T-cell (primary cell): Measurements from ENCODE around the gene SYNE1. TPM values are rescaled to one million over a fixed set of nuclear protein-coding genes. Genes with fewer than 3 reads are reported as not detected.

Experiments
- ATAC-seq, 4 experiments: fragments of 200-7000 bp in 3 of 4; fragments of 150-1000 bp in 1 of 4; cut with Tn5 transposase; replicated peaks in 1 of 4; 1 replicate in 3 of 4; 2 replicates in 1 of 4; pipeline ENCODE4 v1.10.0; 2021; ENCODE audit warnings: moderate library complexity in 3 of 4, mild to moderate bottlenecking in 2 of 4, moderate number of reproducible peaks in 1 of 4
- CTCF ChIA-PET, 2 donors: fragments of 300-600 bp; sonication (Branson Sonifier 250); formaldehyde crosslinking; loops; one replicate each; lab custom pipeline; 2022; ENCODE audit warnings: antibody characterized with exemption in 2 of 2; lab: Charles Lee
- POLR2A ChIA-PET, 2 donors: fragments of 300-600 bp; sonication (Branson Sonifier 250); formaldehyde crosslinking; loops; one replicate each; lab custom pipeline; 2022; ENCODE audit warnings: antibody characterized with exemption in 2 of 2; lab: Charles Lee
- DNase-seq, 35 experiments: peaks; one replicate each; pipeline versions ENCODE4 v3.0.0 to v3.0.0-alpha.2; 2013 to 2023
- H3K27ac ChIP-seq: one replicate; pipeline ENCODE4 v1.5.1; 2013; ENCODE audit warnings: low read length
- H3K27me3 ChIP-seq, 2 experiments: replicated peaks in 1 of 2; 1 replicate in 1 of 2; 2 replicates in 1 of 2; pipeline versions ENCODE4 v1.6.1 to v1.7.0; 2013; ENCODE audit warnings: low read length in 1 of 2, mixed read lengths in 1 of 2; ENCODE audit not compliant: control insufficient read depth in 2 of 2, insufficient read depth in 2 of 2; ENCODE audit errors: extremely low read depth in 1 of 2
- H3K36me3 ChIP-seq, 2 donors: 1 replicate in 1 of 2; 2 replicates in 1 of 2; pipeline versions ENCODE4 v1.6.1 to v1.7.0; 2013; ENCODE audit warnings: low read length in 1 of 2; ENCODE audit not compliant: control insufficient read depth in 2 of 2, insufficient read depth in 1 of 2; ENCODE audit errors: extremely low read depth in 1 of 2
- H3K4me1 ChIP-seq, 2 experiments: 1 replicate in 1 of 2; 2 replicates in 1 of 2; pipeline versions ENCODE4 v1.6.1 to v1.7.0; 2013; ENCODE audit warnings: low read length in 2 of 2, mixed read lengths in 1 of 2; ENCODE audit not compliant: insufficient read depth in 2 of 2, control insufficient read depth in 1 of 2; ENCODE audit errors: extremely low read depth in 1 of 2
- H3K4me3 ChIP-seq, 2 donors: 1 replicate in 1 of 2; 2 replicates in 1 of 2; pipeline versions ENCODE4 v1.5.1 to v1.7.0; 2013; ENCODE audit warnings: mild to moderate bottlenecking in 2 of 2, low read length in 1 of 2, moderate library complexity in 1 of 2; ENCODE audit not compliant: control insufficient read depth in 1 of 2; ENCODE audit errors: extremely low read depth in 1 of 2
- H3K9me3 ChIP-seq: 2 replicates; pipeline ENCODE4 v1.7.0; 2013
- H3K27ac Mint-ChIP-seq, 2 donors: one replicate each; pipeline ENCODE4 v1.8.0; 2020 to 2021; ENCODE audit warnings: mild to moderate bottlenecking in 2 of 2, mixed read lengths in 2 of 2
- H3K27me3 Mint-ChIP-seq, 2 donors: one replicate each; pipeline ENCODE4 v1.8.0; 2021 to 2022; ENCODE audit warnings: mixed read lengths in 2 of 2
- H3K36me3 Mint-ChIP-seq: one replicate; pipeline ENCODE4 v1.8.0; 2021; ENCODE audit warnings: mixed read lengths
- H3K4me1 Mint-ChIP-seq, 3 donors: one replicate each; pipeline ENCODE4 v1.8.0; 2020 to 2022; ENCODE audit warnings: mixed read lengths in 3 of 3, mild to moderate bottlenecking in 1 of 3
- H3K4me3 Mint-ChIP-seq, 3 donors: one replicate each; pipeline ENCODE4 v1.8.0; 2020 to 2022; ENCODE audit warnings: mild to moderate bottlenecking in 3 of 3, mixed read lengths in 3 of 3, moderate library complexity in 3 of 3
- H3K9me3 Mint-ChIP-seq, 3 donors: one replicate each; pipeline ENCODE4 v1.8.0; 2020 to 2022; ENCODE audit warnings: mixed read lengths in 3 of 3
- WGBS: methylation state at CpG from one replicate; pipeline ENCODE4 v1.1.5; 2013; ENCODE audit warnings: missing lambda C conversion rate; ENCODE audit not compliant: insufficient coverage; 5-methylcytosine and 5-hydroxymethylcytosine counted together
- total RNA-seq, 35 experiments: library from RNA in 6 of 35; stranded (reverse) in 6 of 35; fragments of 120-200 nt in 1 of 35; gene quantifications; one replicate each; pipeline versions ENCODE4 v1.2.1 to v1.2.4 and lab custom pipeline; 2013 to 2026

The SYNE1 gene
- total RNA-seq, 5 donors from 2014 or later (not counting 1 experiment from before 2014, with no cell fraction given), result 174 to 235 (median 192) TPM

GRCh38 chr6:152225241-152225934, 411.8 kb downstream of the SYNE1 start:
- no peak for DNase-seq
- WGBS, result 100% methylated on average over 1 of the region's 7 CpGs
- no peak for ATAC-seq
- H3K4me1 ChIP-seq, result no peaks in the 10 kb centered on the region
- POLR2A ChIA-PET, result no interaction called here
- Mint-ChIP-seq H3K36me3 (peaks cover 66% of the 10 kb centered on the region), H3K4me3 (no peak overlapping the region), H3K27ac (no peak overlapping the region), H3K9me3 (peaks cover 5 to 11% (median 11%) of the 10 kb centered on the region in 3 donors), H3K4me1 (no peaks in the 10 kb centered on the region), H3K27me3 (no peaks in the 10 kb centered on the region)
- H3K36me3 ChIP-seq, result peaks cover 19 to 64% of the 10 kb centered on the region in 2 donors
- H3K27me3 ChIP-seq, result no peaks in the 10 kb centered on the region
- H3K9me3 ChIP-seq, result peaks cover 13% of the 10 kb centered on the region
- CTCF ChIA-PET, result no interaction called here
- no peak overlapping the region for H3K27ac ChIP-seq
- no peak overlapping the region for H3K4me3 ChIP-seq

- no peaks in the 10 kb centered on the region for H3K27me3 Mint-ChIP-seq
- H3K9me3 Mint-ChIP-seq, result peaks cover 5 to 11% (median 11%) of the 10 kb centered on the region in 3 donors
- CTCF ChIA-PET, result no interaction called here
- Histone ChIP-seq H3K4me1 (no peaks in the 10 kb centered on the region), H3K36me3 (peaks cover 22 to 66% of the 10 kb centered on the region in 2 donors), H3K9me3 (peaks cover 13% of the 10 kb centered on the region), H3K27ac (no peak overlapping the region), H3K4me3 (no peak overlapping the region), H3K27me3 (no peaks in the 10 kb centered on the region)
- no peak overlapping the region for H3K4me3 Mint-ChIP-seq
- H3K27ac Mint-ChIP-seq, result peak overlapping the region in 1 of 2 donors; percentile 36
- peaks cover 69% of the 10 kb centered on the region for H3K36me3 Mint-ChIP-seq
- DNase-seq, result no peak
- POLR2A ChIA-PET, result interaction anchor here in 1 of 2 donors (0.7 kb wide), 1 partner anchor 64 kb away, joined by 17 read pairs; no protein-coding TSS in a partner anchor
- ATAC-seq, result no peak
- no peaks in the 10 kb centered on the region for H3K4me1 Mint-ChIP-seq
- WGBS, result 94% methylated on average over 3 of the region's 3 CpGs
These were observed 413.5 kb downstream of the SYNE1 start for GRCh38 chr6:152223636-152224035.

GRCh38 chr6:152221806-152222628, 415.1 kb downstream of the SYNE1 start:
- no peak overlapping the region for H3K4me3 Mint-ChIP-seq
- WGBS, result 98% methylated on average over 4 of the region's 4 CpGs
- H3K27me3 Mint-ChIP-seq, result no peaks in the 10 kb centered on the region
- H3K4me3 ChIP-seq, result no peak overlapping the region
- H3K4me1 ChIP-seq, result no peaks in the 10 kb centered on the region
- CTCF ChIA-PET, result no interaction called here
- no peak overlapping the region for H3K27ac Mint-ChIP-seq
- H3K36me3 Mint-ChIP-seq, result peaks cover 73% of the 10 kb centered on the region
- peaks cover 30 to 82% of the 10 kb centered on the region in 2 donors for H3K36me3 ChIP-seq
- DNase-seq, result no peak
- peaks cover 5 to 11% (median 11%) of the 10 kb centered on the region in 3 donors for H3K9me3 Mint-ChIP-seq
- H3K27me3 ChIP-seq, result no peaks in the 10 kb centered on the region
- no peak overlapping the region for H3K27ac ChIP-seq
- H3K9me3 ChIP-seq, result peaks cover 13% of the 10 kb centered on the region
- no peaks in the 10 kb centered on the region for H3K4me1 Mint-ChIP-seq
- no peak for ATAC-seq
- POLR2A ChIA-PET, result no interaction called here

GRCh38 chr6:152220786-152221185, 416.4 kb downstream of the SYNE1 start:
- POLR2A ChIA-PET, result no interaction called here
- 100% methylated on average over 4 of the region's 4 CpGs for WGBS
- H3K36me3 ChIP-seq, result peaks cover 25 to 91% of the 10 kb centered on the region in 2 donors

GRCh38 chr6:152218887-152219286, 418.3 kb downstream of the SYNE1 start:
- CTCF ChIA-PET, result interaction anchor here in 1 of 2 donors (0.7 kb wide), 1 partner anchor 10 kb away, joined by 3 read pairs; no protein-coding TSS in a partner anchor
- H3K4me3 Mint-ChIP-seq, result no peak overlapping the region
- Histone ChIP-seq H3K9me3 (peaks cover 13% of the 10 kb centered on the region), H3K27me3 (no peaks in the 10 kb centered on the region), H3K36me3 (peaks cover 24 to 92% of the 10 kb centered on the region in 2 donors), H3K4me3 (no peak overlapping the region), H3K4me1 (no peaks in the 10 kb centered on the region), H3K27ac (no peak overlapping the region)
- POLR2A ChIA-PET, result interaction anchor here in 1 of 2 donors (0.7 kb wide), 2 partner anchors 135 to 424 kb away, joined by 3 read pairs; no protein-coding TSS in a partner anchor
- peaks cover 65% of the 10 kb centered on the region for H3K36me3 Mint-ChIP-seq
- H3K27ac Mint-ChIP-seq, result no peak overlapping the region
- H3K4me1 Mint-ChIP-seq, result no peaks in the 10 kb centered on the region
- no peaks in the 10 kb centered on the region for H3K27me3 Mint-ChIP-seq
- no peak for ATAC-seq
- WGBS, result 80% methylated on average over 1 of the region's 3 CpGs
- no peak for DNase-seq
- H3K9me3 Mint-ChIP-seq, result peaks cover 5 to 11% (median 11%) of the 10 kb centered on the region in 3 donors

More at GRCh38 chr6:152220786-152221185, 416.4 kb downstream of the SYNE1 start:
- Mint-ChIP-seq H3K27ac (no peak overlapping the region), H3K4me3 (no peak overlapping the region), H3K9me3 (peaks cover 5 to 11% (median 11%) of the 10 kb centered on the region in 3 donors), H3K27me3 (no peaks in the 10 kb centered on the region), H3K4me1 (no peaks in the 10 kb centered on the region), H3K36me3 (peaks cover 71% of the 10 kb centered on the region)
- ATAC-seq (no peak), DNase-seq (no peak)
- CTCF ChIA-PET, result interaction anchor here in 1 of 2 donors (1.1 kb wide), 1 partner anchor 96 kb away, joined by 3 read pairs; no protein-coding TSS in a partner anchor
- H3K27me3 ChIP-seq, result no peaks in the 10 kb centered on the region
- no peak overlapping the region for H3K4me3 ChIP-seq
- H3K4me1 ChIP-seq, result no peaks in the 10 kb centered on the region
- peaks cover 13% of the 10 kb centered on the region for H3K9me3 ChIP-seq
- H3K27ac ChIP-seq, result no peak overlapping the region

GRCh38 chr6:152212437-152212836, 424.7 kb downstream of the SYNE1 start:
- no CpG with 5 or more reads among the region's 1 CpG for WGBS
- H3K4me1 ChIP-seq, result no peaks in the 10 kb centered on the region
- H3K27me3 ChIP-seq, result no peaks in the 10 kb centered on the region
- ChIA-PET CTCF (no interaction called here), POLR2A (no interaction called here)
- Mint-ChIP-seq H3K9me3 (no peaks in the 10 kb centered on the region), H3K4me1 (no peaks in the 10 kb centered on the region), H3K36me3 (peaks cover 64% of the 10 kb centered on the region), H3K4me3 (no peak overlapping the region), H3K27ac (peak overlapping the region in 1 of 2 donors; percentile 66), H3K27me3 (no peaks in the 10 kb centered on the region)
- DNase-seq (no peak), ATAC-seq (no peak)
- H3K9me3 ChIP-seq, result no peaks in the 10 kb centered on the region
- no peak overlapping the region for H3K27ac ChIP-seq
- peaks cover under 1 to 82% of the 10 kb centered on the region in 2 donors for H3K36me3 ChIP-seq
- no peak overlapping the region for H3K4me3 ChIP-seq
